ENCODE results near the gene FARP1.

Gene FARP1

DNA sequence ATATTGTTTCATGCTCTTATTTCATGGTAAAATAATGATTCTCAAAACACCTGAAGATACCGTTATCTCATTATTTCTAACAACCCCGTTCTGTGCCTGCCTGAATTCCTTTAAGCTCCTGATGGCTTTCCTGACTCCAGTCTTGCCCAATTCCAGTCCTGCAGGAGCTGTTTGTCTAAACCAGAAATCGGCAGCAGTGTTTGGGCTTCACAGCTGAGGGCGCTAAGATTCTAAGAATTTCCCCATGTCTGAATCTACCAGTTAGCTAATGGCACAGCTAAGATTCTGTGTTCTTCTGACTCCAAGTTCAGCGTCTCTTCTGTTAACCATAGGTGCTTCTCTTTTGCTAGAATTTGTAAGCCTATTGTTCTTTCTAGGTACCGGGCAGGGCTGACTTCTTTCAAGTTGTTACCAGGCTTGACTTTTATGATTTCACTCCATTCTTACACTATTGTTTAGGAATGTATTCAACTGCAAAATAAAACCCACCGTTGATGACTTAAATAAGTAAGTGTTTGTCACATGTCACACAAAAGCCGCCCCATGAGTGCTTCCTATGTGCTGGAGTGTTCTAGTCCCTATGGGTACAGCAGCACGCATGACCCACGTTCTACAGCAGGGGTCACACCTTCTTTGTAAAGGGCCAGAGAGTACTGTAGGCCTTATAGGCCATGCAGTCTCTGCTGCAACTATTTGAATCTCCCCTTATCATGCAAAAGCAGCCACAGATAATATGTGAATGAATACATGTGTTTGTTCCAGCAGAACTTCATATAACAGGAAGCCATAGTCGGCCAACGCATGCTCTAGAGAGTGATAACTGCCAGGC, 202.4 kb downstream of the FARP1 start:
- no peak for DNase-seq (ENCODE audit: low read depth)
- H3K4me3 ChIP-seq (ENCODE audit: low read depth, low read length), result no peak overlapping the region
- TF ChIP-seq, protein P1, sequence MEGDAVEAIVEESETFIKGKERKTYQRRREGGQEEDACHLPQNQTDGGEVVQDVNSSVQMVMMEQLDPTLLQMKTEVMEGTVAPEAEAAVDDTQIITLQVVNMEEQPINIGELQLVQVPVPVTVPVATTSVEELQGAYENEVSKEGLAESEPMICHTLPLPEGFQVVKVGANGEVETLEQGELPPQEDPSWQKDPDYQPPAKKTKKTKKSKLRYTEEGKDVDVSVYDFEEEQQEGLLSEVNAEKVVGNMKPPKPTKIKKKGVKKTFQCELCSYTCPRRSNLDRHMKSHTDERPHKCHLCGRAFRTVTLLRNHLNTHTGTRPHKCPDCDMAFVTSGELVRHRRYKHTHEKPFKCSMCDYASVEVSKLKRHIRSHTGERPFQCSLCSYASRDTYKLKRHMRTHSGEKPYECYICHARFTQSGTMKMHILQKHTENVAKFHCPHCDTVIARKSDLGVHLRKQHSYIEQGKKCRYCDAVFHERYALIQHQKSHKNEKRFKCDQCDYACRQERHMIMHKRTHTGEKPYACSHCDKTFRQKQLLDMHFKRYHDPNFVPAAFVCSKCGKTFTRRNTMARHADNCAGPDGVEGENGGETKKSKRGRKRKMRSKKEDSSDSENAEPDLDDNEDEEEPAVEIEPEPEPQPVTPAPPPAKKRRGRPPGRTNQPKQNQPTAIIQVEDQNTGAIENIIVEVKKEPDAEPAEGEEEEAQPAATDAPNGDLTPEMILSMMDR (IDR thresholded peaks at IDR 0.05; ENCODE audit: control insufficient read depth, extremely low read depth, insufficient read depth), result no peak

DNA sequence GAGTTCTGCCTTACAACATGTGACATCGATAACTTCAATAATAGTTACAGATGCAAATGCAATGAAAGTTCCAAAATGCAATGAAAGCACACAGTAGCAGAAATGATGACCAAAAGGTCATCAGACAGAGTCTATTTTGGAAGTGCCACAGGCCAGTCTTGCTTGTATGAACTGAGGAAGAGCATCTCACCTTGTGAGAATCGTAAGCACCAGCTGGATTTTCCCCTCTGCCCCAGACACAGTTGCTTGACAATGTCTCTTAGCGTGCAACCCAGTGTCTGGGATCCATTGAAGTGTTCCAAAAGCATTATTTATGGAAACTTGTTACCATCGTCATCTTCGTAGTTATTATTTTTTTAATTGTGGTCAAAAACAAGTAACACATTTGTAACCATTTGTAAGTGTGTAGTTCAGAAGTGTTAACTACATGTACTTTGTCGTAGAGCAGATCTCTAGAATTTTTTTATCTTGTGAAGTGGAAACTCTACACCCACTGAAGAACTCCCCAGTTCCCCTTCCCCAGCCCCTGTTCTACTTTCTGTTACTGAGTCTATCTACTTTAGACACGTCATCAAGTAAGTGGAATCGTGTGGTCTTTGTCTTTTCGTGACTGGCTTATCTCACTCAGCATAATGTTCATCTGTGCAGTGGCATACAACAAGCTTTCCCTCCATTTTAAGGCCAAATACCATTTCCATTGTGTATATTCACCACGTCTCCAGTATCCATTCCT, 204.2 kb downstream of the FARP1 start:
- no peak for DNase-seq (ENCODE audit: low read depth)
- TF ChIP-seq, protein P1 (IDR thresholded peaks at IDR 0.05; ENCODE audit: control insufficient read depth, extremely low read depth, insufficient read depth), result no peak
- no peak overlapping the region for H3K4me3 ChIP-seq (ENCODE audit: low read depth, low read length)

DNA sequence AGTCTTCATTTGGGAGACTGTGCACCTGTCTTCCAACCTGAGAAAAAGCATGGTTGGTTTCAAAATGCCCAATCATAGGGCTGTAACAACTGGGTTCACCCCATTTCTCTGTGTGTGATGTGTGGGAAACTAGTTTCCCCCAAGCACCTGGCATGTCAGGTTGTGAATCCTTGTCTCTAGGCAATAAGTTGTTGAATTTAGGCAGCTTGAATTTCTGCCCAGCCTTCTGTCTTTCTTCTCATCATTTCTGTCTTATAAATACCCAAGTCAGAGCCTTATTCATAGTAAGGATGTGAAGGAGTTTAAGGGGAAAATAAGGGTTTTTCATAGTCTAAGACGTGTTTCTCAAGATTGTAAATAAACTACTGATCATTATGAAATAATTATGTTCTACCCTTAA, 204.9 kb downstream of the FARP1 start:
- H3K4me3 ChIP-seq (ENCODE audit: low read depth, low read length), result no peak overlapping the region
- DNase-seq (ENCODE audit: low read depth), result no peak
- TF ChIP-seq, protein P1 (IDR thresholded peaks at IDR 0.05; ENCODE audit: control insufficient read depth, extremely low read depth, insufficient read depth), result no peak

DNA sequence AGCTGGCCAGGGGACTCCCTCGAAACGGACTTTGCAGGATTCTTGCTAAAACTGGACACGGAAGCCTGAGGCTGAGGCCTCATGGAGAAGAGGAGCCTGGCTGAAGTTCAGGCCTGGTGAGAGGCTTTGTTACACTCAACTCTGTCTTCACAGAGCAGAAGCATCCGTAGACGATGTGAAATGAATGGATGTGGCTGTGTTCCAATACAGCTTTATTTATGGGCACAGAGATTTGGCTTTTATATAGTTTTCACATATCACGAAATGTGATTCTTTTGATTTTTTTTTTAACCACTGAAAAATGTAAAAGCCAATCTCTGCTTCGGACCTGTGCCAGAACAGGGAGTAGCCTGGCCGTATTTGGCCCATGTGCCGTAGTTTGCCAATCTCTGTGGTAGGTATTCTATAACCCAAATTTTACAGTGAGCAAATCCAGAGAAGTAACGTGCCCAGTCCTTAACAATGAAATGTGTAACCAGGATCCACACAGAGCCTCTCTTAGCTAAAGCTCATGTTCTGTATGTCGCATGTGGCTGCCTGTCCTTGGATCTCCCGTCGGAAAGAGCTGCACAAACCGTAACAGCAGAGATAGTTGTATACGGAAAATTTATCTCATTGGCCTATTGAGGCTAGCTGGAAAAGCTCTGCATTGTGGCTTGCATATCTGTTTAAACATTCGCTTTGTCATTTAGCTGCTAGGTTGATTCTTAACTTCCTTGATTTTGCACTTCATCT, 205.7 kb downstream of the FARP1 start:
- DNase-seq (ENCODE audit: low read depth), result no peak
- H3K4me3 ChIP-seq (ENCODE audit: low read depth, low read length), result no peak overlapping the region
- TF ChIP-seq, protein P1 (IDR thresholded peaks at IDR 0.05; ENCODE audit: control insufficient read depth, extremely low read depth, insufficient read depth), result no peak

DNA sequence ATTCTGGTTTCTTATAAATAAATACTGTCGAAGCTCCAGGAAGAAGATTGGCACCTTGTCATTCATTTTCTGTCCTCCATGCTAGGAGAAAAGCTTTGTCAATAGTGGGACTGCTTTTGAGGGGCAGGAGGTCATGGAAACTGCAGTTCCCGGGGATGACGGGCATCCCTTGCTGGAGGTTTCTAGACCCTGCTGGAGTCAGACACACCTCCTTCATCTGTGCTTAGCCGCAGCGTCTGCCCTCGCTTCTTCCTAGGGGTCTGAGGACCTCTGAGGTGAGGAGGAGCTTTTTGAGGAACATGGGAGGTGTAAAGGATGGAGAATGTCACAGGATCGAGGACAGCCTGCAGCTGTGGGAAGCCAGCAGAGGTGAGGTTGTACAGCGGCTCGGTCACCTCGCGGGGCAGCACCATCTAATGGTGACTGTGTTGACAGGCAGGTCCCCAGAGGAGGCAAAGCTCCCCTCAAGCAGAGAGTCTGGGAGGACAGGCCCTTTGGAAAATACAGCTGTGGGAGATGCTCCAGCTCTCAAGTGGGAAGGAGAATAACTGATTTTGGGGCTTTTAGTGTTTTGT, 206.9 kb downstream of the FARP1 start:
- H3K4me3 ChIP-seq (ENCODE audit: low read depth, low read length), result no peak overlapping the region
- TF ChIP-seq, protein P1 (IDR thresholded peaks at IDR 0.05; ENCODE audit: control insufficient read depth, extremely low read depth, insufficient read depth), result peak; percentile 31
- no peak for DNase-seq (ENCODE audit: low read depth)

DNA sequence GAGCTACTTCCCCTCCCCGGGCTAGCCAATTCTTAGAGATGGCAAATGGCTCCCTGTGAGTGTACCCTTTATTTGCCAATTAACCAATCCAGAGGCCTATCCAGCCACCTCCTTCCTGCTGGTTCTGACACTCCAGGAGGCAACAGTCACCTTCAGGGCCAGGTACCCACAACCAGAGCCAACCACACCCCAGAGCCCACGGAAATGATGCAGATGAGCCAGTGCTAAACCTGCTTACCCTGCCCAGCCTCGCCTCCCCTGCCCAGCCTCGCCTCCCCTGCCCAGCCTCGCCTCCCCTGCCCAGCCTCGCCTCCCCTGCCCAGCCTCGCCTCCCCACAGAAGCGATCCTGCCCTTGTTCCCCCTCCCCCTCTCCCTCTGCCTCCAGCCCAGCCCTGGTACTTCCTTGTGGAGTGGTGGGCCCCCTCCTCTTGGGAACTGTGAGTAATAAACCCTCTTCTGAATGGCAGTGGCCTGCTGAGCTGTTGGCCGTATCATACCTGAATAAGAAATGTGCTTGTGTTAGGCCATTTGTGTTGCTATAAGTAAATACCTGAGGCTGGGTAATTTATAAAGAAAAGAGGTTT, 207.9 kb downstream of the FARP1 start:
- H3K4me3 ChIP-seq (ENCODE audit: low read depth, low read length), result no peak overlapping the region
- DNase-seq (ENCODE audit: low read depth), result no peak
- TF ChIP-seq, protein P1 (IDR thresholded peaks at IDR 0.05; ENCODE audit: control insufficient read depth, extremely low read depth, insufficient read depth), result no peak

All from LNCaP clone FGC (cell line).